Measurements from ENCODE around the gene IL26.

DNA sequence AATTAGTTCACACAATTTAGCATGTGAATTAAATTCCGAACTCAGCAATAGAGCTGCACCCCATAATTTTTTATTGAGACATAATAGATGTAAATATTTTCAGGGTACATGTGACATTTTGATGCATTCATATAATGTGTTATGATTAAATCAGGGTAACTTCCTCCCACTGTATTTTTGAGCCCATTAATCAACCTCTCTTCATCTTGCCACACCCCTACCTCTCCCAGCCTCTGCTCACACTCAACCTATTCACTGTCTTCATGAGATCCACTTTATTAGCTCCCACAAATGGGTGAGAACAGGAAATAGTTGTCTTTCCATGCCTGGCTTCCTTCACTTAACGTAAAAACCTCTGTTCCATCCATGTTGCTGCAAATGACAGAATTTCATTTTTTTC is 14.7 kb downstream of the IL26 start:
- TF ChIP-seq, protein P1, sequence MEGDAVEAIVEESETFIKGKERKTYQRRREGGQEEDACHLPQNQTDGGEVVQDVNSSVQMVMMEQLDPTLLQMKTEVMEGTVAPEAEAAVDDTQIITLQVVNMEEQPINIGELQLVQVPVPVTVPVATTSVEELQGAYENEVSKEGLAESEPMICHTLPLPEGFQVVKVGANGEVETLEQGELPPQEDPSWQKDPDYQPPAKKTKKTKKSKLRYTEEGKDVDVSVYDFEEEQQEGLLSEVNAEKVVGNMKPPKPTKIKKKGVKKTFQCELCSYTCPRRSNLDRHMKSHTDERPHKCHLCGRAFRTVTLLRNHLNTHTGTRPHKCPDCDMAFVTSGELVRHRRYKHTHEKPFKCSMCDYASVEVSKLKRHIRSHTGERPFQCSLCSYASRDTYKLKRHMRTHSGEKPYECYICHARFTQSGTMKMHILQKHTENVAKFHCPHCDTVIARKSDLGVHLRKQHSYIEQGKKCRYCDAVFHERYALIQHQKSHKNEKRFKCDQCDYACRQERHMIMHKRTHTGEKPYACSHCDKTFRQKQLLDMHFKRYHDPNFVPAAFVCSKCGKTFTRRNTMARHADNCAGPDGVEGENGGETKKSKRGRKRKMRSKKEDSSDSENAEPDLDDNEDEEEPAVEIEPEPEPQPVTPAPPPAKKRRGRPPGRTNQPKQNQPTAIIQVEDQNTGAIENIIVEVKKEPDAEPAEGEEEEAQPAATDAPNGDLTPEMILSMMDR (IDR thresholded peaks at IDR 0.05): no peak
- TF ChIP-seq, protein P2, sequence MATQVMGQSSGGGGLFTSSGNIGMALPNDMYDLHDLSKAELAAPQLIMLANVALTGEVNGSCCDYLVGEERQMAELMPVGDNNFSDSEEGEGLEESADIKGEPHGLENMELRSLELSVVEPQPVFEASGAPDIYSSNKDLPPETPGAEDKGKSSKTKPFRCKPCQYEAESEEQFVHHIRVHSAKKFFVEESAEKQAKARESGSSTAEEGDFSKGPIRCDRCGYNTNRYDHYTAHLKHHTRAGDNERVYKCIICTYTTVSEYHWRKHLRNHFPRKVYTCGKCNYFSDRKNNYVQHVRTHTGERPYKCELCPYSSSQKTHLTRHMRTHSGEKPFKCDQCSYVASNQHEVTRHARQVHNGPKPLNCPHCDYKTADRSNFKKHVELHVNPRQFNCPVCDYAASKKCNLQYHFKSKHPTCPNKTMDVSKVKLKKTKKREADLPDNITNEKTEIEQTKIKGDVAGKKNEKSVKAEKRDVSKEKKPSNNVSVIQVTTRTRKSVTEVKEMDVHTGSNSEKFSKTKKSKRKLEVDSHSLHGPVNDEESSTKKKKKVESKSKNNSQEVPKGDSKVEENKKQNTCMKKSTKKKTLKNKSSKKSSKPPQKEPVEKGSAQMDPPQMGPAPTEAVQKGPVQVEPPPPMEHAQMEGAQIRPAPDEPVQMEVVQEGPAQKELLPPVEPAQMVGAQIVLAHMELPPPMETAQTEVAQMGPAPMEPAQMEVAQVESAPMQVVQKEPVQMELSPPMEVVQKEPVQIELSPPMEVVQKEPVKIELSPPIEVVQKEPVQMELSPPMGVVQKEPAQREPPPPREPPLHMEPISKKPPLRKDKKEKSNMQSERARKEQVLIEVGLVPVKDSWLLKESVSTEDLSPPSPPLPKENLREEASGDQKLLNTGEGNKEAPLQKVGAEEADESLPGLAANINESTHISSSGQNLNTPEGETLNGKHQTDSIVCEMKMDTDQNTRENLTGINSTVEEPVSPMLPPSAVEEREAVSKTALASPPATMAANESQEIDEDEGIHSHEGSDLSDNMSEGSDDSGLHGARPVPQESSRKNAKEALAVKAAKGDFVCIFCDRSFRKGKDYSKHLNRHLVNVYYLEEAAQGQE (IDR thresholded peaks at IDR 0.05; ENCODE audit: insufficient read depth in 1 of 2, low read depth in 2 of 2, low read length in 1 of 2): no peak
- TF ChIP-seq POLR2AphosphoS5 (IDR thresholded peaks at IDR 0.05; ENCODE audit: low read depth, low read length): no peak
- no peak for TF ChIP-seq TCF7L2 (IDR thresholded peaks at IDR 0.05; ENCODE audit: low read depth, low read length)
